GM21619 (cell line): ENCODE results near the gene KRT78.
A peak's percentile ranks its signal among the peaks of the same experiment; 100 is the strongest.
"Not testable (repeated sequence)": the region's sequence is repeated elsewhere in the genome, so short reads cannot be mapped to it uniquely, and the experiment has no call there.

Experiments
- ATAC-seq: cut with Tn5 transposase; IDR thresholded peaks from one replicate; pipeline ENCODE4 v1.9.1; 2021; ENCODE audit not compliant: unreplicated experiment

The KRT78 gene

GRCh38 chr12:52848661-52849255 is at the start of gene KRT78:
KRT78 (minus strand) TSS chr12:52848994; CDS start chr12:52848930, 64 bp downstream.
- ATAC-seq, result no peak

DNA sequence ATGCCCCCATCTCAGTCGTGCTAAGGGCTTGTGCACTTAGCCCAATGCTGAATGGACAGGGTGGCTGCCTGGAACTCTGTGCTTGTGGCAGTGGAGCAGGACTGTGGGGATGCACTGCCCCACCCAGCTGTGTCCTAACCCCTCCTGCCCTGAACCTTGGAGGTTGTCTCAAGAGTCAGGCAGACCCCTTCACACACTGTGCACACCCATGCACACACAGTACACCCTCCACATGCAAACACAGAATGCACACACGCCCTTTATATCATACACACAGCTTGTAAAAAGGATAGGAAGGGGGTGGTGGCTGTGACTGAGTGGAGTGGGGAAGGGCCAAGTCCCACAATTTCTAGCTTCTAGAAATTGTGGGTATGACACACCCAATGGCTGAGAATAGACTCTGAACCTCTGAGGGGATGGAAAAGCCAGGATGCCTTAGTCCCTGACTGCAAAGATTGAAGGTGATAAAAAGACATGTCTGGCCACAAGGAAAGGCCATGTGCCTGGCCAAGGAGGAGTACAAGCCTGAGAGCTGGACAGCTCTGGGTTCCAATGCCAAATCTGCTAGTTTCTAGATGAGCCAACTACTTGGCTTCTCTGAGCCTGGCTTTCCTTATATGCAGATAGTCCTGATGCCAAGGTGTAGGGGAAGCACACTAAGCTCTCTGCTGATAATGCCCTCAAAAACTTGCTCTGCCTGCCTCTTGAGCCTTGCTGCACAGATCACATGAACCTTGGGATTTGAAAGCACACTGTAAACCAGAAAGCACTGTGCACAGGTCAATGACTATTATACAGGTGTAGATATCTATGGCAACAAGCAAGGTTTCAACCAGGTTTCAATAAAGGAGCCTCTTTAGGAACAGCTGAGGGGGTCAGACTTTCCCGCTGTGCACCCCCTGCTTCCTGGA is 47.7 kb upstream of the KRT78 start:
- ATAC-seq, result no peak

- ATAC-seq, result no peak
These were observed 47.0 kb upstream of the KRT78 start for GRCh38 chr12:52895726-52896189.

DNA sequence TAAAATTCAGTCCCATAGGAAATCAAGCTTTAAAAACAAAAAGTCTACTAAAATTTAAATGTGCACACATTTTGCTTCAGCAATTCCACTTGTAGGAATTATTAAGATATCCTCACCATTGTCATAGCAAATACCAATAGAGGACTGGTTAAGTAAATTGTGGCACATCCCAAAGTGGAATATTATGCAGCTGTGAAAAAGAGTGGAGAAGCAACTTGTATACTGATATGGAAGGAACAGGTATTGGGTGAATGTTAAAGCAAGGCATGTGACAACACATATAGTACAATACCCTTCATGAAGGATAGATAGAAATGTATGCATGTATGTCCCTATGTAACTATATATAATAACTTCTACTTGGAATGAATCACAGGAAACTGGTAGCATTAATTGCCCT is 44.2 kb upstream of the KRT78 start:
- no peak for ATAC-seq

- no peak for ATAC-seq
These were observed 43.5 kb upstream of the KRT78 start for GRCh38 chr12:52892207-52892852.

GRCh38 chr12:52891044-52891443 is 42.2 kb upstream of the KRT78 start:
- ATAC-seq, result no peak

DNA sequence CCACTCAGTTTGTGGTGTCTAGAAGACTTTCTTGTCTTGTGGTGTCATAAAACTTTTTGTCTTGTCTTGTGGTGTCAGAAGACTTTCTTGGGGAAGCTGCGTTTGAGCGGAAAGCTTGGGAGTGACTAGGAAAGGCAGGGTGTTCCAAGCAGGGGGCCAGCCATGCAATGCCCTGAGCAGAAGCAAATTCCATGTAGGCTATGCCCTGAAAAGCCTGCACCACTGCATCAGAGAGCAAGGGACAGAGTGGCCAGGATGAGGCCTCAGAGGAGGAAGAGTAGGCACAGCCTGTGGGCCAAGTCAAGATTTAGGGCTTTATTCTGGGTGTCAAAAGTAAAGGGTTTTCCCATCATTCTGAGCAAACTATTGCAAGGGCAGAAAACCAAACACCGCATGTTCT is 41.6 kb upstream of the KRT78 start:
- no peak for ATAC-seq

DNA sequence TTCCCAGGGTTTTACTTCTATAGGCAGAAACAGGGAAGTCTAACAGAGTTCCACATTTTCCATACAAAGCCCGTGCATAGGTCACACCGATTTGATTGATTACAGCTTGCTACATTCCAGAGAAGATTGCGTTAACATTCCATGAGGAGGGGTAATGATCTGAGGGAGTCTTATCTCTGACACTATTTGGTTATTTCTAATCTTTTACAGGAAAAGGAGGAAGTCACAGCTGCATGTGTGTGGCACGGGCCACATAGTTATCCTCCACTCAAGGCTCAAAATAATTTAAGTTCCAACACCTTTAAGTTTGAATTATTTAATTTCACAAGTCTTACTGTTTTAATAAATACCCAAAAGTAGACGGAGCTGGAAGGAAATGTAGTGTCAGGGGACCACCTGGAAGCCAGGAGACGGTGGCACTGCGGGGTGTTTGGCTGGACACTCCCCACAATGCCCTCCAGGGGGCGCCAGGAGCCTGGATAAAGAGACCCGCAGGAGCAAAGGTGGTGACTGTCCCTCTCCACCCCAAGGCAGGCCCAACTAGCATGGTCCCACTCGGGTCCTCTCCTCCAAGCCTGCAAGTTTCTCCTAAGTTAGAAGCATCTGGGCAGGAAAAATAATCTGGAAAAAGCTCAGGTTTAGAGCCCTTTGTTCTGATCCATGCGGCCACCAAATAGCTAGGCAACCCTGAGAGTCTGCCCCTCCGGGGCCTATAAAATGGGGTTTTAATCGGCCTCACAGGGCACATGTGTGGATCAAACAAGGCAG is 35.9 kb upstream of the KRT78 start:
- no peak for ATAC-seq

DNA sequence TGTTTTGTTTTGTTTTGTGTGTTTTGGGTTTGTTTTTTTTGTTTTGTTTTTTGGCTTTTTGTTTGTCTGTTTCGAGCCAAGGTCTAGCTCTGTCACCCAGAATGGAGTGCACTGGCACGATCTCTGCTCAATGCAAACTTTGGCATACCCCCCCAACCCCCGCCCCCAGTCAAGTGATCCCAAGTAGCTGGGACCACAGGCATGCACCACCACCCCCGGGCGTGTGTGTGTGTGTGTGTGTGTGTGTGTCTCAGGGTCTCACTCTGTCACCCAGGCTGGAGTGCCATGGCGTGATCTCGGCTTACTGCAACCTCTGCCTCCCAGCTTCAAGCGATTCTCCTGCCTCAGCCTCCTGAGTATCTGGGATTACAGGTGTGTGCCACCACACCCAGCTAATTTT is 31.7 kb upstream of the KRT78 start:
- not testable (repeated sequence) for ATAC-seq

- ATAC-seq, result peak; percentile 47
These were observed 30.9 kb upstream of the KRT78 start for GRCh38 chr12:52879394-52880351.

DNA sequence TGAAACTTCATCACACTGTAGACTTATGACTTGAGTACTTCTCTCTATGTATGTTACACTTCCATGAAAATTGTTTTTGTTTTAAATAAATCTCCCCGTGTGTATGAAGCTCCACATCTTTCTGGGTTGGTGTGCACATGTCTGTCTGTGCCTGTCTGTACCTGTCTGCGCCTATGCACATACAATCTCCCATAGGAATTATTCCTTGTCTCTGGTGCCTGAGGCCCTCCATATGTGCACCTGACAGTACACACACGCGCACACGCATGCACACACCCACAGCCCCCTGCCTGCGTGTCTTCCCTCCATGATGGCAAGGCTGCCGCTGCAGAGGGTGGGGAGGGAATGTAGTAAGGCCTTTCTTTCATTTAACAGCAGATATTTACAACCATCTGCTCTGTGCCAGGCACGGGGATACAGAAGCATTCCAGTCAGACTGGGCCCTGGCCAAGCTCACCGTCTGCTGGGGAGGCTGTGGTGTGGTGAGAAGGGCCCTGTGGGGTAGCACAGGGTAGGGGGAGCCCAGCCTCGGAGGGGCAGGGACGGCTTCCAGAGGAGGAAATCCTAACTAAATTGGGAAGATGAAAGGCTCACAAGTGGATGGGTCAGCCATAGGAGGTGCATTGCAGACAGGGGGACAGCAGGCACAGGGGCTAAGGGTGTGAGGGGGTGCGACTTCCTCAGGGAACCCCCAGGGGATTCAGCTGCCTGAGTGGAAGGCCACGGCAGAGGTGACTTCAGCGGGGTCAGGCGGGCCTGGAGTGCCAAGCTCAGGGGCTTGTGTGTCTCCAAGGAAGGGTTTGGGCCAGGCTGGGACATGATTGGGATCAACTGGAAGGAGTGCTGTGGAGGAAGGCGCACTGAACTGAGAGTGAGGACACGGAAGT is 30.0 kb upstream of the KRT78 start:
- ATAC-seq, result no peak

DNA sequence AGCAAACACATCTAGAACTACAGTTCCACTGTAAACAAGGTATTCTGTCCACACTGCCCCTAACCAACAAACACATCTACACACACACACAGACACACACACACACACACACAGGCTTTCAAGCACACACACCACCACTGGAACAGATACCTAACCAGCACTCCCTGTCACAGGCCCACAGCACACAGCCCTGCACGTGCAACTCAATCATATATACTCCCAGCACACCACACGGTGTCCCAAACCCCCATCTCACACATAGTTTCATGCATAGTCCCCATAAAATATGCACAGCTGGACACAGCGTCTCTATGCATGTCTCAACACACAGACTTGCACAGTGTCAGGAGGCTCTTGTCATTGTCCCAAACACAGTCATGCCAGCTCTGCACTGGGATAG is 28.4 kb upstream of the KRT78 start:
- no peak for ATAC-seq

- no peak for ATAC-seq
These were observed 27.6 kb upstream of the KRT78 start for GRCh38 chr12:52876372-52876771.

GRCh38 chr12:52874573-52875435 is 26.0 kb upstream of the KRT78 start:
- no peak for ATAC-seq

DNA sequence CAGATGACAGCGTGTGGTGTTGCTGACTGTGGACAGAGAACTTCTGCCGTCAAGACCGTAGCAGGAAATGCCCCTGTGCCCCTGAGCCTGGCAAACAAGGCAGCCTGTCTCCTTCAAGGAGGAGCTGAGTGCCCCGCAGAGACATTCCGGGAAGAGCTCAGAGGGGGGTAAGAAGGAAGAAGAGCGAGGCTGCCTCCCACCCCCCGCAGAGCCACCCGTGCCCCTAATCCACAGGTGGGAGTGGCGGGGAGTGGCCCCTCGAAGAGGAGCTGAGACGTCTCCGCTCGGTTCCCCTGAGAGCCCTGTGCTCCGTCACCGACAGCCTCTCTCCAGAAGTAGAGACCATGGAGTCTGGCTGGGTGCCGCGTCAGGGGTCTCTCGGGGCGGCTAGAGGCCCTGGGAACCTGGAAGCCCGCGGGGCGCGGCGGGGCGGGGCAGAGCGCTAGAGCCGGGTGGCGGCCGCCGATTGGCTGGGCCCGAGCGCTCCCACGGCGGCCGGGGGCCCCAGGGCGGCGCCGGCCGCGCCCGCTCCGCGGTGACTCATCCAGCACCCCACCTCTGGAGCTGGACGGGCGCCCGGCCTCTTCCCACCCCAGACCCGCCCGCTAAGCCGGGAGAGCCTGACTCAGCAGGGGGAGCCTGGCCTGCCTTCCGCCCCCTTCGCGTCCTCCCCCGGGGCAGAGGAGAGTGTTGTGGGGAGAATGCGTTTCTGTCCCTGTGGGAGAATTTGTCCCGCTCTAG is 25.2 kb upstream of the KRT78 start:
- no peak for ATAC-seq

DNA sequence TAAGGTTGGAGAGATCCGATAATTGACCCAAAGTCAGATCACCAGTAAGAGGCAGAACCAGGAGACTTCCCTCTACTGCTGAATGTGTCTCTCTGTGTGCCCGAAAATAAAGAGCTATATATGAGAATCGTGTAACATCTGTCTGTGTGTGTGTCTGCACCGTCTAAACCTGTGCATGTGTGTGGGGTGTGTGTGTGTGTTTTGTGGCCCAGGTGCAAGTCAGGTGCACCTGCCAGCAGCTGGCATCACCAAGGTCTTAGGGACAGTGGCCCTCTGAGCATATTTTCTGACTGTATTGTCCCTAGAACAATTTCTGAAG is 24.7 kb upstream of the KRT78 start:
- ATAC-seq, result no peak

- ATAC-seq, result no peak
These were observed 24.0 kb upstream of the KRT78 start for GRCh38 chr12:52872644-52873389.
